HFFc6 (cell line): Measurements from ENCODE around the gene ZMIZ2. TPM values are rescaled to one million over a fixed set of nuclear protein-coding genes. Genes with fewer than 3 reads are reported as not detected.
"Not testable (repeated sequence)": the region's sequence is repeated elsewhere in the genome, so short reads cannot be mapped to it uniquely, and the experiment has no call there.

Experiments
- DNase-seq: peaks from one replicate; pipeline ENCODE4 v3.0.0-alpha.2; 2018
- H3K27ac Mint-ChIP-seq: 2 replicates; pipeline ENCODE4 v1.8.0; 2020; ENCODE audit warnings: mild to moderate bottlenecking, mixed read lengths
- H3K27me3 Mint-ChIP-seq: 2 replicates; pipeline ENCODE4 v1.8.0; 2021; ENCODE audit warnings: mild to moderate bottlenecking, moderate library complexity, mixed read lengths; ENCODE audit not compliant: insufficient read depth
- H3K36me3 Mint-ChIP-seq: 2 replicates; pipeline ENCODE4 v1.8.0; 2021; ENCODE audit warnings: low read depth, mixed read lengths
- H3K4me1 Mint-ChIP-seq: 2 replicates; pipeline ENCODE4 v1.8.0; 2020; ENCODE audit warnings: low read depth, mixed read lengths
- H3K4me3 Mint-ChIP-seq: 2 replicates; pipeline ENCODE4 v1.8.0; 2020; ENCODE audit warnings: mild to moderate bottlenecking, moderate library complexity, mixed read lengths
- H3K9me3 Mint-ChIP-seq: 2 replicates; pipeline ENCODE4 v1.8.0; 2020; ENCODE audit warnings: mild to moderate bottlenecking, mixed read lengths
- total RNA-seq, 6 experiments: library from RNA; stranded (reverse); fragmentation: NEBNext Ultra II Directional; extraction: Animal tissue kit (Norgen Biotek cat#: 25700); gene quantifications; 2 replicates in 1 of 6; 3 replicates in 5 of 6; pipeline ENCODE4 v1.2.3, GENCODE V29; 2021
- TF ChIP-seq, protein P1 (sequence below): fragments of 200-600 bp; sonication (generic); IDR thresholded peaks from 2 replicates; pipeline ENCODE4 v1.5.0; 2021; ENCODE audit warnings: antibody characterized with exemption, mild to moderate bottlenecking

Gene ZMIZ2
- total RNA-seq, 6 experiments from 2014 or later: 33.2 to 42.4 (median 36.6) TPM

DNA sequence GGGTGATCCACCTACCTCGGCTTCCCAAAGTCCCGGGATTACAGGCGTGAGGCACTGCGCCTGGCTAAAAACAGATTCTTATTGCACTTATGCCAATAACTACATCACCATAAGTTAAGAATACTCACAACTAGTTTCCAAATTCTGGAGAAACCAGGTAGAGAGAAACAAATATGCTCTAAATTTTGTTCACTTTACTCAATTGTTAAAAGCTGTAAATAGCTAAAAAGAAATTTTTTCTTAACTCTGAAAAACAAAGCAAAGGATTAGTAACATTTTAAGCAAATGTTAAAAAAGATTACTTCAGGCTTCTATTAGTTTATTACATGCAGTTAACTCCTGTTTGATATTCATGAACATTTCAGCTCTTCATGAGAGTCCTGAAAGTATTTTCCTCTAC lies 28.3 kb upstream of the ZMIZ2 start:
- no peaks in the 10 kb centered on the region for H3K36me3 Mint-ChIP-seq
- H3K4me1 Mint-ChIP-seq: peaks cover 10% of the 10 kb centered on the region; the same call in 1 of the 2 replicates
- TF ChIP-seq, protein P1, sequence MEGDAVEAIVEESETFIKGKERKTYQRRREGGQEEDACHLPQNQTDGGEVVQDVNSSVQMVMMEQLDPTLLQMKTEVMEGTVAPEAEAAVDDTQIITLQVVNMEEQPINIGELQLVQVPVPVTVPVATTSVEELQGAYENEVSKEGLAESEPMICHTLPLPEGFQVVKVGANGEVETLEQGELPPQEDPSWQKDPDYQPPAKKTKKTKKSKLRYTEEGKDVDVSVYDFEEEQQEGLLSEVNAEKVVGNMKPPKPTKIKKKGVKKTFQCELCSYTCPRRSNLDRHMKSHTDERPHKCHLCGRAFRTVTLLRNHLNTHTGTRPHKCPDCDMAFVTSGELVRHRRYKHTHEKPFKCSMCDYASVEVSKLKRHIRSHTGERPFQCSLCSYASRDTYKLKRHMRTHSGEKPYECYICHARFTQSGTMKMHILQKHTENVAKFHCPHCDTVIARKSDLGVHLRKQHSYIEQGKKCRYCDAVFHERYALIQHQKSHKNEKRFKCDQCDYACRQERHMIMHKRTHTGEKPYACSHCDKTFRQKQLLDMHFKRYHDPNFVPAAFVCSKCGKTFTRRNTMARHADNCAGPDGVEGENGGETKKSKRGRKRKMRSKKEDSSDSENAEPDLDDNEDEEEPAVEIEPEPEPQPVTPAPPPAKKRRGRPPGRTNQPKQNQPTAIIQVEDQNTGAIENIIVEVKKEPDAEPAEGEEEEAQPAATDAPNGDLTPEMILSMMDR: no peak
- no peak for DNase-seq
- no peak overlapping the region for H3K27ac Mint-ChIP-seq
- no peaks in the 10 kb centered on the region for H3K9me3 Mint-ChIP-seq
- H3K4me3 Mint-ChIP-seq: no peak overlapping the region
- no peaks in the 10 kb centered on the region; the same call in 1 of the 2 replicates for H3K27me3 Mint-ChIP-seq

DNA sequence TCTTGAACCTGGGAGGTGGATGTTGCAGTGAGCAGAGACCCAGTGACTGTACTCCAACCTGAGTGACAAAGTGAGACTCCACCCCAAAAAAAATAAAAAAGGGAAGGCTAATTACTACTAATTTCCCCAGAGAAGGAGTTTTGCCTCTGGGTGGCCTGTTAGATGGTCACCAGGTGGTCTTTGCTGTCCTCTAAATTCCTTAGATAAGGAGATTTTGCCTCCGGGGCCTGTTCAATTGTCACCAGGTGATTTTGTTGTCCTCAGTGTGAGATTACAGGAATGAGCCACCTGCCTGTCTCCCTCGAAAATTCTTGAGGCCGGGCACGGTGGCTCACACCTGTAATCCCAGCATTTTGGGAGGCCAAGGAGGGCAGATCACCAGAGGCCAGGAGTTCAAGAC lies 24.4 kb upstream of the ZMIZ2 start:
- Mint-ChIP-seq H3K36me3 (peaks cover 4% of the 10 kb centered on the region; the same call in 1 of the 2 replicates), H3K27me3 (no peaks in the 10 kb centered on the region), H3K27ac (no peak overlapping the region), H3K9me3 (no peaks in the 10 kb centered on the region), H3K4me1 (peaks cover 19% of the 10 kb centered on the region), H3K4me3 (no peak overlapping the region)
- TF ChIP-seq, protein P1: no peak
- DNase-seq: no peak

DNA sequence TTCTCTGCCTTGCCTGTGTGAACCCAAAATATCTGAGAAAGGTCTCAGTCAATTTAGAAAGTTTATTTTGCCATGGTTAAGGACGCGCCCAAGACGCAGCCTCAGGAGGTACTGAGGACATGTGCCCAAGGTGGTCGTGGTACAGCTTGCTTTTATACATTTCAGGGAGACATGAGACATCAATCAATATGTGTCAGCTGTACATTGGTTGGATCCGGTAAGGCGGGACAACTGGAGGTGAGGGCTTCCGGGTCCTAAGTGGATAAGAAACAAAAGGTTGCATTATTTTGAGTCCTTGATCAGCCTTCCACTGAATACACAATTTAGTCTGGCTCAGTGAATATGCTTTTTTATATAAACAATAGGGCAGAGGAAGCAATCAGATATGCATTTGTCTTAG lies 22.4 kb upstream of the ZMIZ2 start:
- H3K27me3 Mint-ChIP-seq, H3K36me3 Mint-ChIP-seq, H3K9me3 Mint-ChIP-seq, DNase-seq, H3K4me3 Mint-ChIP-seq: not testable (repeated sequence)
- Mint-ChIP-seq H3K4me1 (peaks cover 24% of the 10 kb centered on the region), H3K27ac (peak overlapping the region; percentile 34)

DNA sequence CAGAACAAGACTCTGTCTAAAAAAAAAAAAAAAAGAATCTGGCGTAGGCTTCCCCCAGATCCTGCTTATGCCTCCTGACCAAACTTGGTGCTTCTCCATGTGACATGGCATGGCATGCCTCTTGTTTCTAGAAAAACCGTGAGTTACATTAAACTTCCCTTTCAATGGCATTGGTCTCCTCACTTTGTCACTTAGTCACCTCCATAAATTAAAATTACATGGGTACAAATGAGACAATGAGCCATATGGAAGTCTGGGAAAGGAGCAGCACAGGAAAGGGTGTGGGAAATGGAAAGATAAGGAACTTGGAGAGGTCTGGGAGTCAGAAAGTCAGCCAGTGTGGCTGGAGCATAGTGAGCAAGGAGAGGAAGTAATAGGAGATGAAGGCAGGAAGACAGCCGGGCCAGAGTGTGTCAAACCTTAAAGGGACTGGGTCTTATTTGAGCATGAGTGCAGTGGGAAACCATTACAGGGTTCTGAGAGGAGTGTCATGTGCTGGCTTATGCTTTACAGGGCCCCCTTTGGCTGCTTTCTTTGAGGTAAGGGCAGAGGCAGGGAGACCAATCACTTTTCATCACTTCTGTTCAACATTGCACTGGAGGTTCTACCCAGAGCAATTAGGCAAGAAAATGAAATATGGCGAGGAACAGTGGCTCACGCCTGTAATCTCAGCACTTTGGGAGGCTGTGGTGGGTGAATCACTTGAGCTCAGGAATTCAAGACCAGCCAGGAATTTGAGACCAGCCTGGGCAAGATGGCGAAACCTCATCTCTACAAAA lies 21.3 kb upstream of the ZMIZ2 start:
- DNase-seq: peak; percentile 77
- H3K27me3 Mint-ChIP-seq: no peaks in the 10 kb centered on the region; the same call in 1 of the 2 replicates
- TF ChIP-seq, protein P1: no peak
- peaks cover 4% of the 10 kb centered on the region; the same call in 1 of the 2 replicates for H3K36me3 Mint-ChIP-seq
- peak overlapping the region; percentile 29 for H3K4me3 Mint-ChIP-seq
- peaks cover 24% of the 10 kb centered on the region for H3K4me1 Mint-ChIP-seq
- H3K9me3 Mint-ChIP-seq: no peaks in the 10 kb centered on the region
- H3K27ac Mint-ChIP-seq: peak overlapping the region; percentile 92

DNA sequence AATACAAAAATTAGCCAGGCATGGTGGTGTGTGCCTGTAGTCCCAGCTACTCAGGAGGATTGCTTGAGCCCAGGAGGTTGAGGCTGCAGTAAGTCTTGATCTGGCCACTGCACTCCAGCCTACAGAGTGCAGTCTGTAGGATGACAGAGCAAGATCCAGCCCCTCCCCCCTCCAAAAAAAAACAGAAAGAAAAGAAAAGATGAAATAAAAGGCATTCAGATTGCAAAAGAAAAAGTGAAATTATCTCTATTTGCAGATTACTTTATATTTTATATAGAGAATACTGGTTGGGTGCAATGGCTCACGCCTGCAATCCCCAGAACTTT lies 20.7 kb upstream of the ZMIZ2 start:
- peak overlapping the region; percentile 92 for H3K27ac Mint-ChIP-seq
- no peaks in the 10 kb centered on the region; the same call in 1 of the 2 replicates for H3K27me3 Mint-ChIP-seq
- DNase-seq: no peak
- peaks cover 4% of the 10 kb centered on the region; the same call in 1 of the 2 replicates for H3K36me3 Mint-ChIP-seq
- H3K9me3 Mint-ChIP-seq: no peaks in the 10 kb centered on the region
- TF ChIP-seq, protein P1: no peak
- H3K4me3 Mint-ChIP-seq: peak overlapping the region; percentile 29; the same call in 1 of the 2 replicates
- H3K4me1 Mint-ChIP-seq: peaks cover 24% of the 10 kb centered on the region

DNA sequence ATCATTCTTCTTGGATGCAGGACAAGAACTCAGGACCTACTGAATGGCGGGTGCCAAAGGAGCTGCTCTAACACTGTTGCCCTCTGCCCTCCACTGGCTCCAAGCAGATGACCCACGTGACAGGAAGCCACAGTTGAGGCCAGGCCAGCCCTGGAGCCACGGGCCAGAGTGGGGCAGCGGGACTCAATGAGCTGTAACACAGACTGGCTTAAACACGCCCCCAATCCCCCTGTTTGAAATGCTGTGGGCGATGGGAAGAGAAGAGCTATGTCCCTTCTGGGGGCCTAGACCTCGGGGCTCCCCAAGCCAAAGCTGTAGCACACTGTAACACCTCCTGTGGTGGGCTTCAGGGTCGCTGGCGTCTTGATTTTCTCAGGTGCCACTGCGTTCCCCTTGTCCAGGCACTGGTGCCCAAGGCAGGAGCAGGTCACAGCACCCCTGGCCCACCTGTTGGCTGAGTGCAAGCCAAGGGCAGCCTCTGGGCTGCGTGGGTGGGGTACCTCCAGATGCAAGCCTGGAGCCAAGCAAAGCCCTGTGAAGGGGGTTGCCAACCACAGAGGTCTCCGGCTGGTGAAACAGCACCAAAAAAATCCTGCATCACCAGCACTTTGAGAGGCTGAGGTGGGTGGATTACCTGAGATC lies 18.6 kb upstream of the ZMIZ2 start:
- Mint-ChIP-seq H3K4me1 (peaks cover 37% of the 10 kb centered on the region), H3K9me3 (no peaks in the 10 kb centered on the region), H3K27ac (no peak overlapping the region), H3K27me3 (no peaks in the 10 kb centered on the region; the same call in 1 of the 2 replicates), H3K36me3 (peaks cover 4% of the 10 kb centered on the region; the same call in 1 of the 2 replicates), H3K4me3 (no peak overlapping the region)
- no peak for DNase-seq
- TF ChIP-seq, protein P1: no peak

DNA sequence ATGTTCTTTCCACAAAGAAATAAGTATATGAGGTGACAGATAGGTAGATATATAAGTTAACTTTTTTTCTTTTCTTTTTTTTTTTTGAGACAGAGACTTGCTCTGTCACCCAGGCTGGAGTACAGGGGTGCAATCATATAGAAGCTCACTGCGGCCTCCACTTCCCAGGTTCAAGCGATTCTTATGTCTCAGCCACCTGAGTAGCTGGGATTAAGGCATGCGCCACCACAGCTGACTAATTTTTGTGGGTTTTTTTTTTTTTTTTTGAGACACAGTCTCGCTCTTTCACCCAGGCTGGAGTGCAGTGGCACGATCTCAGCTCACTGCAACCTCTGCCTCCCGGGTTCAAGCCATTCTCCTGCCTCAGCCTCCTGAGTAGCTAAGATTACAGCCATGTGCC lies 15.7 kb upstream of the ZMIZ2 start:
- not testable (repeated sequence) for H3K9me3 Mint-ChIP-seq, DNase-seq, H3K27me3 Mint-ChIP-seq, H3K4me3 Mint-ChIP-seq, H3K27ac Mint-ChIP-seq, H3K36me3 Mint-ChIP-seq
- peaks cover 35% of the 10 kb centered on the region for H3K4me1 Mint-ChIP-seq
